Neural progenitor cell (in vitro differentiated cells): ENCODE results near the gene ADRB2. TPM values are rescaled to one million over a fixed set of nuclear protein-coding genes. Genes with fewer than 3 reads are reported as not detected.

Experiments
- DNase-seq: peaks from one replicate; pipeline ENCODE4 v3.0.0-alpha.2; 2016; ENCODE audit warnings: low spot score
- H2AFZ ChIP-seq: fragments of 200-600 bp; sonication (generic); replicated peaks from 2 replicates; pipeline ENCODE4 v1.6.1; 2016; ENCODE audit warnings: antibody characterized with exemption
- H3F3A ChIP-seq: fragments of 200-600 bp; sonication (generic); 2 replicates; pipeline ENCODE4 v1.6.1; 2016; ENCODE audit warnings: antibody characterized with exemption, low read depth
- H3K27ac ChIP-seq: fragments of 200-600 bp; sonication (generic); 2 replicates; pipeline ENCODE4 v1.5.1; 2016; ENCODE audit warnings: mild to moderate bottlenecking
- H3K27me3 ChIP-seq: fragments of 200-600 bp; sonication (generic); 2 replicates; pipeline ENCODE4 v1.6.1; 2016; ENCODE audit warnings: mild to moderate bottlenecking, moderate library complexity
- H3K36me3 ChIP-seq: fragments of 200-600 bp; sonication (generic); 2 replicates; pipeline ENCODE4 v1.5.1; 2016
- H3K4me1 ChIP-seq: fragments of 200-600 bp; sonication (generic); 2 replicates; pipeline ENCODE4 v1.6.1; 2016; ENCODE audit warnings: mixed run types
- H3K4me2 ChIP-seq: fragments of 200-600 bp; sonication (generic); 2 replicates; pipeline ENCODE4 v1.6.1; 2016
- H3K4me3 ChIP-seq: fragments of 200-600 bp; sonication (generic); 2 replicates; pipeline ENCODE4 v1.5.1; 2016
- H3K79me2 ChIP-seq: fragments of 200-600 bp; sonication (generic); 2 replicates; pipeline ENCODE4 v1.6.1; 2016; ENCODE audit warnings: low read depth
- H3K9ac ChIP-seq: fragments of 200-600 bp; sonication (generic); 2 replicates; pipeline ENCODE4 v1.6.1; 2016
- H3K9me3 ChIP-seq: fragments of 200-600 bp; sonication (generic); 2 replicates; pipeline ENCODE4 v1.5.1; 2016; ENCODE audit warnings: low read depth
- H4K20me1 ChIP-seq: fragments of 200-600 bp; sonication (generic); 2 replicates; pipeline ENCODE4 v1.6.1; 2016; ENCODE audit warnings: low read depth
- H3K27ac Mint-ChIP-seq: 3 replicates; pipeline ENCODE4 v1.8.0; 2021; ENCODE audit warnings: mixed read lengths
- H3K27me3 Mint-ChIP-seq: 2 replicates; pipeline ENCODE4 v1.8.0; 2022; ENCODE audit warnings: low read depth, mild to moderate bottlenecking, inconsistent platforms, moderate library complexity, mixed read lengths; ENCODE audit not compliant: insufficient read depth
- H3K36me3 Mint-ChIP-seq: 3 replicates; pipeline ENCODE4 v1.8.0; 2021; ENCODE audit warnings: mixed read lengths
- H3K4me1 Mint-ChIP-seq: 3 replicates; pipeline ENCODE4 v1.8.0; 2021; ENCODE audit warnings: mixed read lengths
- H3K4me3 Mint-ChIP-seq: 3 replicates; pipeline ENCODE4 v1.8.0; 2021; ENCODE audit warnings: mild to moderate bottlenecking, moderate library complexity, mixed read lengths
- H3K9me3 Mint-ChIP-seq: 3 replicates; pipeline ENCODE4 v1.8.0; 2020; ENCODE audit warnings: mixed read lengths
- CTCF ChIP-seq: fragments of 200-600 bp; sonication (generic); IDR thresholded peaks from 2 replicates; pipeline ENCODE4 v1.5.1; 2017; ENCODE audit warnings: antibody characterized with exemption, mild to moderate bottlenecking
- EZH2 ChIP-seq: fragments of 200-600 bp; sonication (generic); IDR thresholded peaks from 2 replicates; pipeline ENCODE4 v1.6.1; 2017; ENCODE audit warnings: antibody characterized with exemption, mild to moderate bottlenecking, moderate library complexity
- EZH2phosphoT487 ChIP-seq: fragments of 200-600 bp; sonication (generic); IDR thresholded peaks from 2 replicates; pipeline ENCODE4 v1.6.1; 2017; ENCODE audit warnings: antibody characterized with exemption
- total RNA-seq: library from RNA; depleted of rRNA; stranded (reverse); fragments of >200 nt; gene quantifications from 2 replicates; pipeline ENCODE4 v1.2.3, GENCODE V29; 2015; ENCODE audit warnings: low replicate concordance

Gene ADRB2
- total RNA-seq, 1 donor from 2014 or later: 0.32 TPM

GRCh38 chr5:148820461-148821395, 5.7 kb upstream of the ADRB2 start:
- Mint-ChIP-seq H3K4me3 (no peak overlapping the region), H3K36me3 (no peaks in the 10 kb centered on the region), H3K27ac (no peak overlapping the region), H3K4me1 (no peaks in the 10 kb centered on the region), H3K9me3 (no peaks in the 10 kb centered on the region), H3K27me3 (peaks cover 11% of the 10 kb centered on the region)
- no peak overlapping the region for H3K4me3 ChIP-seq
- no peak overlapping the region for H2AFZ ChIP-seq
- peaks cover 27% of the 10 kb centered on the region for H3K27me3 ChIP-seq
- no peak overlapping the region for H3K4me2 ChIP-seq
- no peaks in the 10 kb centered on the region for H3K9me3 ChIP-seq
- no peak overlapping the region for H3K9ac ChIP-seq
- TF ChIP-seq EZH2 (no peak), CTCF (peak; percentile 72)
- no peaks in the 10 kb centered on the region for H3K79me2 ChIP-seq
- no peaks in the 10 kb centered on the region for H4K20me1 ChIP-seq
- peak; percentile 58 for DNase-seq
- no peaks in the 10 kb centered on the region for H3K4me1 ChIP-seq
- H3K27ac ChIP-seq: no peak overlapping the region
- H3K36me3 ChIP-seq: no peaks in the 10 kb centered on the region
- H3F3A ChIP-seq: no peaks in the 10 kb centered on the region

- DNase-seq: no peak
- TF ChIP-seq EZH2phosphoT487 (no peak), CTCF (no peak), EZH2 (no peak)
Observed at GRCh38 chr5:148823871-148824270, 2.5 kb upstream of the ADRB2 start.

GRCh38 chr5:148825716-148826052, 727 bp upstream of the ADRB2 start:
- Histone ChIP-seq H3K9ac (no peak overlapping the region), H2AFZ (peak overlapping the region; percentile 80), H3K4me2 (peak overlapping the region; percentile 91), H4K20me1 (no peaks in the 10 kb centered on the region), H3K79me2 (no peaks in the 10 kb centered on the region), H3K4me3 (peak overlapping the region; percentile 66), H3K4me1 (no peaks in the 10 kb centered on the region), H3F3A (no peaks in the 10 kb centered on the region), H3K9me3 (no peaks in the 10 kb centered on the region), H3K36me3 (no peaks in the 10 kb centered on the region), H3K27me3 (peaks cover 58% of the 10 kb centered on the region), H3K27ac (no peak overlapping the region)
- H3K4me1 Mint-ChIP-seq: peaks cover 9% of the 10 kb centered on the region
- H3K27ac Mint-ChIP-seq: no peak overlapping the region
- TF ChIP-seq EZH2phosphoT487: no peak
- no peak for TF ChIP-seq CTCF
- no peak for TF ChIP-seq EZH2
- H3K4me3 Mint-ChIP-seq: peak overlapping the region; percentile 87
- no peaks in the 10 kb centered on the region for H3K9me3 Mint-ChIP-seq
- H3K36me3 Mint-ChIP-seq: no peaks in the 10 kb centered on the region
- no peak for DNase-seq
- peaks cover 30% of the 10 kb centered on the region for H3K27me3 Mint-ChIP-seq

More at GRCh38 chr5:148823871-148824270, 2.5 kb upstream of the ADRB2 start:
- peaks cover 9% of the 10 kb centered on the region for H3K4me1 Mint-ChIP-seq
- H3K4me3 Mint-ChIP-seq: no peak overlapping the region
- no peaks in the 10 kb centered on the region for H3K9me3 Mint-ChIP-seq
- Histone ChIP-seq H3K4me2 (no peak overlapping the region), H3K27me3 (peaks cover 52% of the 10 kb centered on the region), H3F3A (no peaks in the 10 kb centered on the region), H3K36me3 (no peaks in the 10 kb centered on the region), H3K27ac (no peak overlapping the region), H3K79me2 (no peaks in the 10 kb centered on the region), H2AFZ (no peak overlapping the region), H3K4me3 (no peak overlapping the region), H3K9ac (no peak overlapping the region), H3K9me3 (no peaks in the 10 kb centered on the region), H4K20me1 (no peaks in the 10 kb centered on the region), H3K4me1 (no peaks in the 10 kb centered on the region)
- no peaks in the 10 kb centered on the region for H3K36me3 Mint-ChIP-seq
- no peak overlapping the region for H3K27ac Mint-ChIP-seq
- H3K27me3 Mint-ChIP-seq: peaks cover 18% of the 10 kb centered on the region
